RWPE1 (cell line): ENCODE measurements around the gene TENM4.

ENCODE experiments used
- CTCF ChIA-PET: fragments of 350-600 bp; sonication (Branson Sonifier 250); formaldehyde crosslinking; extraction: SDS; loops from one replicate; lab custom pipeline; 2021; lab: Yijun Ruan, JAX
- POLR2A ChIA-PET: fragments of 400-600 bp; formaldehyde crosslinking; extraction: SDS; loops from one replicate; lab custom pipeline; 2020; ENCODE audit warnings: antibody characterized with exemption; ENCODE audit not compliant: low non-redundant PET; lab: Yijun Ruan, JAX
- DNase-seq: peaks from one replicate; pipeline ENCODE4 v3.0.0; 2012; ENCODE audit warnings: low spot score
- H3K27ac ChIP-seq: fragments of 450-650 bp; 2 replicates; pipeline ENCODE4 v1.5.1; 2017
- CTCF ChIP-seq: fragments of 450-650 bp; conservative IDR thresholded peaks from 2 replicates; pipeline ENCODE4 v1.5.1; 2017; ENCODE audit warnings: low read depth, mild to moderate bottlenecking

Gene TENM4

DNA sequence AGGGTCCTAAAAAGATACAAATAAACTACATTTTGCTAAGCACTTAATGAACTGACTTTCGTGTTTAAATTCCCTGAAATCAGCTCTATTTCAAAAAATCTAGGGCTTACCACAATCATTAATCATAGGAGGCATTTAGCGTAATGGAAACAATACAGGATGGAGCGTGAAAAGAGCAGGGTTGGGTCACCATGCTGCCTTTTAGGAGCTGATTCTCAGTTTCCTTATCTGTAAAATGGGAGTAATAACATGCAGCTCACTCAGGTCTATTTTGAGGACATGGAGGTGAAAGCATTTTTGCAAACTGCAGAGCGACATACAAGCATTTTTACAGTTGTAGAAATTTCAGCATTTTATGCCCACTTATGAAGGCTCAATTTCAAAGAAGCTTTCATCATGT is 407.0 kb downstream of the TENM4 start:
- DNase-seq: no peak
- no peak overlapping the region for H3K27ac ChIP-seq
- ChIA-PET POLR2A (no interaction called here), CTCF (interaction anchor here (0.6 kb wide), 1 partner anchor 22 kb away, joined by 3 read pairs; no protein-coding TSS in a partner anchor)
- TF ChIP-seq CTCF: no peak

DNA sequence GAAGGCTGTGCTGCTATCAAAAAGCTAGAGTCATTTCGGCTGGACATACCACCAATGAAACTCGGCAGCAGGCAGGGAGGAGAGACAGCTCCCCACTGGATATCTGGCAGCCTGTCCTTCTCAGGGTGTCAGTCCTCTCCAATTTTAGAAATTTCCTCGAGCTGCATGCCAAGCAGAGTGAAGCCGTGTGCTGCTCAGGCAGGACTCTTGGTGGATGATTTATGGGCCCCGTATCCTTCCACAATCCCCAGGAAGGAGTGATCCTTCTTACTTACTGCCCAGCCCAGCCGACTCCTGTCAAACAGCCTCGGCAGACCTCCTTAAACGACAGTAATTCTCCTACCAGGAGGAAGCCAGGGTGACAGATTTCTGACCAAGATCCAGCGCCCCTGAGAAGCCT is 410.4 kb downstream of the TENM4 start:
- no peak for DNase-seq
- no peak for TF ChIP-seq CTCF
- CTCF ChIA-PET: interaction anchor here (1.1 kb wide), 1 partner anchor 12 kb away, joined by 5 read pairs; no protein-coding TSS in a partner anchor
- POLR2A ChIA-PET: no interaction called here
- H3K27ac ChIP-seq: no peak overlapping the region

- TF ChIP-seq CTCF: no peak
- POLR2A ChIA-PET: no interaction called here
- no peak for DNase-seq
- no peak overlapping the region for H3K27ac ChIP-seq
- CTCF ChIA-PET: interaction anchor here (0.5 kb wide), 1 partner anchor 464 kb away, joined by 4 read pairs; no protein-coding TSS in a partner anchor
These were observed 412.6 kb downstream of the TENM4 start for GRCh38 chr11:79028225-79028624.

DNA sequence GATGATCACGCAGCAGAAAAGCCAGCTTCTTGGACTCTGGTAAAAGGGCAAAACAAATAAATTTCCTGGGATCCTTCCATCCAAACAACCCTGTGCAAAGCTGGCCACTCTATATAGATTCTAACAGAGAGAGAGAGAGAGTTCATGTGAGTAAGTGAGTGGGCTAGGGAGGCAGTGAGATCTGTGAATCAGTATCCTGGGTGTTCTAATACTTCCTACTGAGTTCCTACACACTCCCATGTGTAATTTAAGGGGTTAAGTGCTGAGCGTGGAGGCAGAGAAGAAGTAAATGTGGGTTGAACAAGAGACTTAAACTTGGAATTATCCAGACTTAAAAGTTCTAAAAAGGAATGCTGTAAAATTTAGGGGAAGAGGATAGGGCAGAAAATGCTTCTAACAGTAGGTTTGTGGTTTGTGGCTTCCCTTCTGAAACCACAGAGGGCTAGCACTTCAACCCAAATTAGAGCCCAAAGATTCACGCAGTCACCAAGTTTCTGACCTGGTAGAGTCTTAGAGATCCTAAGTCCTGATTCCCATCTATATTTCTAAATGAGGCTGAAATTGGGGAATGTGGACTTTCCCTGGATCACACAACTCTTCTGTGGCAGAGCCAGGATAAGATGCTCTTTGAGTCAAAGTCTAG is 413.9 kb downstream of the TENM4 start:
- no peak overlapping the region for H3K27ac ChIP-seq
- ChIA-PET POLR2A (no interaction called here), CTCF (no interaction called here)
- TF ChIP-seq CTCF: no peak
- DNase-seq: no peak

DNA sequence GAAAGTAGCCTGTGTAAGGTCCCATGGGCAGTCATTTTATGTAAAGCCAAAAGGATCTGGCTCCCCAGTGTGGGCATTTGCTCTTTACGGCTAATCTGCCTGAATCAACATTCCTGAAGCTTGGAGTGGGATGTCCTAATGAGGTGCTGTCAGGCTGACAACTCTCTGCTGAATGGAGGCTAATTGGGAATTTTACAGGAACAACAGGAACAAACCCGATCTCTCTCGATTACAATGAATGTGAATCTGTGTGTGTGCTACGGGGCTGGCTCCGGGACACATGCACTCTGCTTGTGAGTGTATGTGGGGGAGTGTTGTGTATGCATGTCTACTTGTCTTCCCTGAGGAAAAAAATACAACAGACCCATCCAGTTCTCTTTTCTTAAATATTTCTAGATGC is 415.2 kb downstream of the TENM4 start:
- POLR2A ChIA-PET: no interaction called here

GRCh38 chr11:79025097-79025496 is 415.7 kb downstream of the TENM4 start:
- POLR2A ChIA-PET: no interaction called here
- no peak for DNase-seq
- CTCF ChIA-PET: no interaction called here
- no peak overlapping the region for H3K27ac ChIP-seq
- TF ChIP-seq CTCF: no peak

More for the DNA sequence above, 415.2 kb downstream of the TENM4 start:
- DNase-seq: no peak
- CTCF ChIA-PET: interaction anchor here (0.6 kb wide), 1 partner anchor 24 kb away, joined by 4 read pairs; no protein-coding TSS in a partner anchor
- TF ChIP-seq CTCF: no peak
- no peak overlapping the region for H3K27ac ChIP-seq
